AG10803 (cell line): ENCODE results near the gene HNRNPD.
"Not testable (repeated sequence)": the region's sequence is repeated elsewhere in the genome, so short reads cannot be mapped to it uniquely, and the experiment has no call there.

Source experiments
- DNase-seq: peaks from one replicate; pipeline ENCODE4 v3.0.0; 2010; ENCODE audit warnings: low read depth
- H3K4me3 ChIP-seq: 2 replicates; pipeline ENCODE4 v1.5.1; 2011; ENCODE audit warnings: mild to moderate bottlenecking, low read length, control low read depth
- TF ChIP-seq, protein P1 (sequence below): conservative IDR thresholded peaks from 2 replicates; pipeline ENCODE4 v1.5.1; 2011; ENCODE audit warnings: mild to moderate bottlenecking, low read length, control low read depth, inconsistent platforms

The HNRNPD gene

DNA sequence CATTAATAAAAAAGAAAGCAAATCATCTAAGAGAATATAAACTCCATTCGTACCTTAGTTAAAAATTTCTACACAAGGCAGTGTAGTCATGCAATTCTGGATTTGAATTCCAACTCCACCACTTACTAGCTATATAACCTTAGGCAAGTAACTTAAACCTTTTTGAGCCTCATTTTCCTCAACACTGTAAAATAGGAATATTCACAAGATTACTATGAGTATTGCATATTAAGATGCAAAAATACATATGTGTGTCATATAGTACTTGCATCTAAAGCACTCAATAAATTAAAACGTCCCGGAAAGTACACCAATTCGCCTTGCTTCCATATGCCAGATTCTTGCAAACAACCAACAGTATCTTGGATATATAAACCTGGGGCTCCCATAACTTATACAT lies 42.0 kb downstream of the HNRNPD start:
- no peak for DNase-seq
- TF ChIP-seq, protein P1, sequence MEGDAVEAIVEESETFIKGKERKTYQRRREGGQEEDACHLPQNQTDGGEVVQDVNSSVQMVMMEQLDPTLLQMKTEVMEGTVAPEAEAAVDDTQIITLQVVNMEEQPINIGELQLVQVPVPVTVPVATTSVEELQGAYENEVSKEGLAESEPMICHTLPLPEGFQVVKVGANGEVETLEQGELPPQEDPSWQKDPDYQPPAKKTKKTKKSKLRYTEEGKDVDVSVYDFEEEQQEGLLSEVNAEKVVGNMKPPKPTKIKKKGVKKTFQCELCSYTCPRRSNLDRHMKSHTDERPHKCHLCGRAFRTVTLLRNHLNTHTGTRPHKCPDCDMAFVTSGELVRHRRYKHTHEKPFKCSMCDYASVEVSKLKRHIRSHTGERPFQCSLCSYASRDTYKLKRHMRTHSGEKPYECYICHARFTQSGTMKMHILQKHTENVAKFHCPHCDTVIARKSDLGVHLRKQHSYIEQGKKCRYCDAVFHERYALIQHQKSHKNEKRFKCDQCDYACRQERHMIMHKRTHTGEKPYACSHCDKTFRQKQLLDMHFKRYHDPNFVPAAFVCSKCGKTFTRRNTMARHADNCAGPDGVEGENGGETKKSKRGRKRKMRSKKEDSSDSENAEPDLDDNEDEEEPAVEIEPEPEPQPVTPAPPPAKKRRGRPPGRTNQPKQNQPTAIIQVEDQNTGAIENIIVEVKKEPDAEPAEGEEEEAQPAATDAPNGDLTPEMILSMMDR: no peak
- no peak overlapping the region for H3K4me3 ChIP-seq

DNA sequence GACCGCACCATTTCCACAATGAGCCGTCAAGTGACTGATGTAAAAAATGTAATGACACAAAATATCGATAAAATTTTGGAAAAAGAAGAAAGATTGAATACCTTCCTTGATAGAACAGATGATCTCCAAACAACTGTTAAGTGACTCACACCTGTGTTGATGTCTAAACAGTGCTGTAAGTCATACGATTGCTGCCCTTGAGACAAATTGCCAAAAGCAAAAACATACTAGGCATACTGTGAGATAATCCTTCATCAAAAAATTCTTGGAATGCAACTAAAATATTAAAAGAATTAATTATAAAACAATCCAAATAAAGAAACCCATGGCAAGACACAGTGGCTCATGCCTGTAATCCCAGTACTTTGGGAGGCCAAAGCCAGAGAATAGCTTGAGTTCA lies 53.4 kb downstream of the HNRNPD start:
- TF ChIP-seq, protein P1: no peak
- H3K4me3 ChIP-seq: no peak overlapping the region
- DNase-seq: no peak

DNA sequence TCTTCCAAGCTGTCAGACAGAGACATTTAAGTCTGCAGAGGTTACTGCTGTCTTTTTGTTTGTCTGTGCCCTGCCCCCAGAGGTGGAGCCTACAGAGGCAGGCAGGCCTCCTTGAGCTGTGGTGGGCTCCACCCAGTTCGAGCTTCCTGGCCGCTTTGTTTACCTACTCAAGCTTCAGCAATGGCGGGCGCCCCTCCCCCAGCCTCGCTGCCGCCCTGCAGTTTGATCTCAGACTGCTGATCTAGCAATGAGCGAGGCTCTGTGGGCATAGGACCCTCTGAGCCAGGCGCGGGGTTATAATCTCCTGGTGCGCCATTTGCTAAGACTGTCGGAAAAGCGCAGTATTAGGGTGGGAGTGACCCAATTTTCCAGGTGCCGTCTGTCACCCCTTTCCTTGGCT lies 70.7 kb downstream of the HNRNPD start:
- H3K4me3 ChIP-seq, DNase-seq: not testable (repeated sequence)
